Mesothelial cell of epicardium (in vitro differentiated cells): Measurements from ENCODE around the gene ASIC2. TPM values are rescaled to one million over a fixed set of nuclear protein-coding genes. Genes with fewer than 3 reads are reported as not detected.

Experiments
- DNase-seq, 2 experiments: peaks; one replicate each; pipeline ENCODE4 v3.0.0; 2021; ENCODE audit warnings: low spot score in 2 of 2; ENCODE audit not compliant: unreplicated experiment in 2 of 2
- H3K27ac Mint-ChIP-seq: 2 replicates; pipeline ENCODE4 v1.8.0; 2021; ENCODE audit warnings: mixed read lengths
- H3K27me3 Mint-ChIP-seq: 2 replicates; pipeline ENCODE4 v1.8.0; 2021; ENCODE audit warnings: low read depth, mixed read lengths
- H3K36me3 Mint-ChIP-seq: 2 replicates; pipeline ENCODE4 v1.8.0; 2021; ENCODE audit warnings: mixed read lengths
- H3K4me1 Mint-ChIP-seq: 2 replicates; pipeline ENCODE4 v1.8.0; 2021; ENCODE audit warnings: mixed read lengths
- H3K4me3 Mint-ChIP-seq: 2 replicates; pipeline ENCODE4 v1.8.0; 2021; ENCODE audit warnings: mild to moderate bottlenecking, moderate library complexity, mixed read lengths
- H3K9me3 Mint-ChIP-seq: 2 replicates; pipeline ENCODE4 v1.8.0; 2021; ENCODE audit warnings: mixed read lengths
- CTCF ChIP-seq: fragments of 200-600 bp; sonication (generic); IDR thresholded peaks from one replicate; pipeline ENCODE4 v1.5.0; 2021; ENCODE audit warnings: antibody characterized with exemption; ENCODE audit not compliant: unreplicated experiment
- total RNA-seq: library from RNA; stranded (reverse); gene quantifications from 3 replicates; pipeline ENCODE4 v1.2.1, GENCODE V29; 2021

ASIC2 gene
- total RNA-seq, 1 donor from 2014 or later, result 3.4 TPM

DNA sequence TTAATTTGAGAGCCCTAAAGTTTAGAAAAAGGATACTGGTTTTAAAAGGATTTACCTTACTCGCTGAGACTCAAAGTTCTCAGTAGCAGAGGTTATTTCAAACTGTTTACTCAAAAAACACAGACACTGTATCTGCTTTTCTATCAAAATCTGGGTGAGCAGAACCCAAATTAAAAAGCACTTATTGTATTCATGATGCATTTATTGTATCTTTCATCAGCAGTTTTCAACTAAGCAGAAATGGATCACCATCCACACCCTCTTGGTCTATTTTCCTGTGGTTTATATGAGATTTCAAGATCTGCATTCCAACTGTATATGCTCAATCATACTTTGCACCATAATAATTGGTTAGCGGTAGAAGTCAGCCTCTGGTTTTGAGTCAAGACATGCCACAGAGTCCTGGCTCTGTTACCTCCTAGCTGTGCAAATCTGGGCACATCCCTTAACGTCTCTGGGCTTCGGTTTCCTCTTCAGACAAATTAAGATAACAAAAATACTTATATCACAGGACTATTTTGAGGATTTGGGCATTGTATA, 109.5 kb downstream of the ASIC2 start:
- TF ChIP-seq CTCF, result no peak
- H3K4me1 Mint-ChIP-seq, result no peaks in the 10 kb centered on the region
- no peaks in the 10 kb centered on the region for H3K36me3 Mint-ChIP-seq
- no peak for DNase-seq
- H3K27me3 Mint-ChIP-seq, result peaks cover 8% of the 10 kb centered on the region
- peaks cover 7% of the 10 kb centered on the region for H3K9me3 Mint-ChIP-seq
- H3K4me3 Mint-ChIP-seq, result no peak overlapping the region
- no peak overlapping the region for H3K27ac Mint-ChIP-seq

GRCh38 chr17:33179151-33179550, 113.9 kb downstream of the ASIC2 start:
- Mint-ChIP-seq H3K27me3 (no peaks in the 10 kb centered on the region), H3K9me3 (no peaks in the 10 kb centered on the region), H3K36me3 (no peaks in the 10 kb centered on the region), H3K4me1 (peaks cover 8% of the 10 kb centered on the region), H3K27ac (no peak overlapping the region), H3K4me3 (no peak overlapping the region)
- no peak for DNase-seq
- no peak for TF ChIP-seq CTCF

GRCh38 chr17:33178681-33179080, 114.4 kb downstream of the ASIC2 start:
- H3K36me3 Mint-ChIP-seq, result no peaks in the 10 kb centered on the region
- H3K9me3 Mint-ChIP-seq, result no peaks in the 10 kb centered on the region
- H3K27me3 Mint-ChIP-seq, result no peaks in the 10 kb centered on the region
- TF ChIP-seq CTCF, result no peak
- peaks cover 8% of the 10 kb centered on the region for H3K4me1 Mint-ChIP-seq
- DNase-seq, result no peak
- no peak overlapping the region for H3K27ac Mint-ChIP-seq
- no peak overlapping the region for H3K4me3 Mint-ChIP-seq

GRCh38 chr17:33175562-33175961, 117.5 kb downstream of the ASIC2 start:
- no peak for TF ChIP-seq CTCF
- Mint-ChIP-seq H3K36me3 (no peaks in the 10 kb centered on the region), H3K27me3 (no peaks in the 10 kb centered on the region), H3K4me3 (no peak overlapping the region), H3K9me3 (no peaks in the 10 kb centered on the region), H3K27ac (no peak overlapping the region), H3K4me1 (peaks cover 8% of the 10 kb centered on the region)
- peak in 1 of 2 experiments; percentile 47 for DNase-seq

GRCh38 chr17:33171931-33172330, 121.2 kb downstream of the ASIC2 start:
- Mint-ChIP-seq H3K27me3 (peaks cover 1% of the 10 kb centered on the region), H3K36me3 (no peaks in the 10 kb centered on the region)

More at GRCh38 chr17:33171931-33172330, 121.2 kb downstream of the ASIC2 start:
- no peak for DNase-seq
- H3K27ac Mint-ChIP-seq, result no peak overlapping the region
- H3K4me3 Mint-ChIP-seq, result no peak overlapping the region
- H3K9me3 Mint-ChIP-seq, result no peaks in the 10 kb centered on the region
- peaks cover 8% of the 10 kb centered on the region for H3K4me1 Mint-ChIP-seq
- no peak for TF ChIP-seq CTCF
